Thoracic aorta (tissue), 2 donors: ENCODE results near the gene PDE4B. TPM values are rescaled to one million over a fixed set of nuclear protein-coding genes. Genes with fewer than 3 reads are reported as not detected.
"Not testable (repeated sequence)": the region's sequence is repeated elsewhere in the genome, so short reads cannot be mapped to it uniquely, and the experiment has no call there.

ENCODE experiments used
- ATAC-seq: fragments of 150-250 bp; one replicate; pipeline ENCODE4 v1.8.0; 2017; ENCODE audit warnings: low read depth; ENCODE audit not compliant: insufficient number of reproducible peaks, low FRiP score
- DNase-seq: peaks from one replicate; pipeline ENCODE4 v3.0.0-alpha.2; 2020; ENCODE audit warnings: low spot score
- H3K27ac ChIP-seq, 2 donors: fragments of 200-600 bp; sonication (generic); 1 replicate in 1 of 2; 2 replicates in 1 of 2; pipeline ENCODE4 v1.5.1; 2016; ENCODE audit warnings: mild to moderate bottlenecking in 2 of 2, moderate library complexity in 2 of 2
- H3K27me3 ChIP-seq: fragments of 200-600 bp; sonication (generic); replicated peaks from 2 replicates; pipeline ENCODE4 v1.6.0; 2016; ENCODE audit warnings: mild to moderate bottlenecking; ENCODE audit not compliant: insufficient read depth
- H3K36me3 ChIP-seq: fragments of 200-600 bp; sonication (generic); one replicate; pipeline ENCODE4 v1.5.1; 2016
- H3K4me1 ChIP-seq, 2 donors: fragments of 200-600 bp; sonication (generic); 1 replicate in 1 of 2; 2 replicates in 1 of 2; pipeline versions ENCODE4 v1.5.1 to v1.6.0; 2016; ENCODE audit warnings: low read depth in 2 of 2, mild to moderate bottlenecking in 1 of 2; ENCODE audit not compliant: control insufficient read depth in 1 of 2
- H3K4me3 ChIP-seq: fragments of 200-600 bp; sonication (generic); 2 replicates; pipeline ENCODE4 v1.5.1; 2016; ENCODE audit warnings: mild to moderate bottlenecking
- H3K9me3 ChIP-seq: fragments of 200-600 bp; sonication (generic); 2 replicates; pipeline ENCODE4 v1.5.1; 2016
- total RNA-seq, 2 donors: library from RNA; depleted of rRNA; stranded (reverse); fragments of >200 nt; gene quantifications; one replicate each; pipeline versions ENCODE4 v1.1.0 to v1.2.3, GENCODE V29; 2016
- TF ChIP-seq, protein P1 (sequence below): fragments of 200-600 bp; sonication (generic); IDR thresholded peaks from one replicate; pipeline ENCODE4 v1.5.1; 2019; ENCODE audit warnings: antibody characterized with exemption

The PDE4B gene
- total RNA-seq, 2 donors from 2014 or later = 29.0 to 42.4 TPM

DNA sequence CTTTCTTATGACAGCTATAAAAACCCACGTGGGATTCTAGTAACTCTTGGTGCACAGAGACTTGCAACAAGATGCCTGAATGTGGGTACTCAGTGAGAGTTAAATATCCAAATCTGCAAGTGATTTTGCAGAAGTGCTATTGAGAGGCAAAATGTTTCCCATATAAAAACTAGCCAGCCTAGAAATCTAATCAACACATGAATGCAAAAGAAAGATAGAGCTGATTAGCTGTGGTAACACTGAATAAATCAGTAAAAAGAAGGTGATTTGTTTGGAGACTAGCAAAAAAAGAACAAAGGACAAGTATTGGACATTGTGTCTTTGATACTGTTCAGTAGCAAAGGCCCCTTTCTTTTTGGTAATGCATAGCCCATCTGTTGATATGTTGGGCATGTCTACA lies 527.5 kb downstream of the PDE4B start:
- no peak for ATAC-seq

DNA sequence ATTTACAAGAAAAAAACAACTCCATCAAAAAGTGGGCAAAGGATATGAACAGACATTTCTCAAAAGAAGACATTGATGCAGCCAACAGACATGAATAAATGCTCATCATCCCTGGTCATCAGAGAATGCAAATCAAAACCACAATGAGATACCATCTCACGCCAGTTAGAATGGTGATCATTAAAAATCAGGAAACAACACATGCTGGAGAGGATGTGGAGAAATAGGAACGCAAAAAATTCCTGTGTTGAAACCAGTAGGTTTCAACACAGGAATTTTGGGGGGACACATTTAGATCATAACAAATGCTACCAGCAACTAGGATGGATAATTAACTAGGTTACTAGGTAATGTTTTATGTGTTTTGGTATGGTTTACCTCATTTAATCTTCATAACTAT lies 529.8 kb downstream of the PDE4B start:
- not testable (repeated sequence) for H3K9me3 ChIP-seq, ATAC-seq, H3K36me3 ChIP-seq, DNase-seq, H3K27ac ChIP-seq, H3K4me3 ChIP-seq, H3K27me3 ChIP-seq, H3K4me1 ChIP-seq

More for the DNA sequence above, 527.5 kb downstream of the PDE4B start:
- no peaks in the 10 kb centered on the region for H3K27me3 ChIP-seq
- no peak overlapping the region for H3K27ac ChIP-seq
- no peak for DNase-seq
- TF ChIP-seq, protein P1, sequence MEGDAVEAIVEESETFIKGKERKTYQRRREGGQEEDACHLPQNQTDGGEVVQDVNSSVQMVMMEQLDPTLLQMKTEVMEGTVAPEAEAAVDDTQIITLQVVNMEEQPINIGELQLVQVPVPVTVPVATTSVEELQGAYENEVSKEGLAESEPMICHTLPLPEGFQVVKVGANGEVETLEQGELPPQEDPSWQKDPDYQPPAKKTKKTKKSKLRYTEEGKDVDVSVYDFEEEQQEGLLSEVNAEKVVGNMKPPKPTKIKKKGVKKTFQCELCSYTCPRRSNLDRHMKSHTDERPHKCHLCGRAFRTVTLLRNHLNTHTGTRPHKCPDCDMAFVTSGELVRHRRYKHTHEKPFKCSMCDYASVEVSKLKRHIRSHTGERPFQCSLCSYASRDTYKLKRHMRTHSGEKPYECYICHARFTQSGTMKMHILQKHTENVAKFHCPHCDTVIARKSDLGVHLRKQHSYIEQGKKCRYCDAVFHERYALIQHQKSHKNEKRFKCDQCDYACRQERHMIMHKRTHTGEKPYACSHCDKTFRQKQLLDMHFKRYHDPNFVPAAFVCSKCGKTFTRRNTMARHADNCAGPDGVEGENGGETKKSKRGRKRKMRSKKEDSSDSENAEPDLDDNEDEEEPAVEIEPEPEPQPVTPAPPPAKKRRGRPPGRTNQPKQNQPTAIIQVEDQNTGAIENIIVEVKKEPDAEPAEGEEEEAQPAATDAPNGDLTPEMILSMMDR = no peak
- no peak overlapping the region for H3K4me3 ChIP-seq
- H3K4me1 ChIP-seq = peaks cover 4 to 17% of the 10 kb centered on the region in 2 donors
- no peaks in the 10 kb centered on the region for H3K9me3 ChIP-seq
- H3K36me3 ChIP-seq = no peaks in the 10 kb centered on the region

DNA sequence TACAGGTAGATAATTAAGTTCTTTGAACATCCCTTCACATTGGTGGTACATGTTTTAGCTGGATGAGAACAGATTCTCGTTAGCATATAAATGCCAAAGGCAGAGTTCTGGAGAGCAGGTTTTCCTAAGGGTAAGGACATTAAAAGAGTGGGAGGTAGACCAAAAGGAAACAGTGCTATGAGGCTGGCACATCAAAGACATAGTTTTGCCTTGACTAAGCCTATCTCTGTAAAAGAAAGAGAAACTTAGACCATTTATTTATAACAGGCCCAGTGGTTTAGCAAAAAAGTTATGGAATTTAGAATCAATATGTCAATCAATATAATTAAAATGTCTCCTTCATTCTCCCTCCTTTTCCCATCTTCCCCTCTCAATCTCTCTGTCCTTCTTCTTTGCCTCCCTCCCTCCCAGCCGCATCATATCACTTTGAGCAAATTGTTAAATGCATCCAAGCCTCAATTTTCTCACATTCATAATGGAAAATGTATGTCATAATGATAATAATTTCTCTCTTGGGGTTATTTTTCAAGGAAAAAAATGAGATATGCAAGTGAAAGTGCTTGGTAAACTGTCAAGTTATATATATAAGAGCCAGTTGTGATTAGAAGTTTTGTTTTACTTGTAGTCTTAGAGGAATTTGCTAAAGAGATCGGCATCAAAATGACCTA lies 531.4 kb downstream of the PDE4B start:
- ATAC-seq = no peak
- H3K27me3 ChIP-seq = no peaks in the 10 kb centered on the region
- no peaks in the 10 kb centered on the region for H3K9me3 ChIP-seq
- DNase-seq = no peak
- H3K4me1 ChIP-seq = no peaks in the 10 kb centered on the region
- TF ChIP-seq, protein P1 = no peak
- H3K4me3 ChIP-seq = no peak overlapping the region
- no peak overlapping the region for H3K27ac ChIP-seq
- no peaks in the 10 kb centered on the region for H3K36me3 ChIP-seq

DNA sequence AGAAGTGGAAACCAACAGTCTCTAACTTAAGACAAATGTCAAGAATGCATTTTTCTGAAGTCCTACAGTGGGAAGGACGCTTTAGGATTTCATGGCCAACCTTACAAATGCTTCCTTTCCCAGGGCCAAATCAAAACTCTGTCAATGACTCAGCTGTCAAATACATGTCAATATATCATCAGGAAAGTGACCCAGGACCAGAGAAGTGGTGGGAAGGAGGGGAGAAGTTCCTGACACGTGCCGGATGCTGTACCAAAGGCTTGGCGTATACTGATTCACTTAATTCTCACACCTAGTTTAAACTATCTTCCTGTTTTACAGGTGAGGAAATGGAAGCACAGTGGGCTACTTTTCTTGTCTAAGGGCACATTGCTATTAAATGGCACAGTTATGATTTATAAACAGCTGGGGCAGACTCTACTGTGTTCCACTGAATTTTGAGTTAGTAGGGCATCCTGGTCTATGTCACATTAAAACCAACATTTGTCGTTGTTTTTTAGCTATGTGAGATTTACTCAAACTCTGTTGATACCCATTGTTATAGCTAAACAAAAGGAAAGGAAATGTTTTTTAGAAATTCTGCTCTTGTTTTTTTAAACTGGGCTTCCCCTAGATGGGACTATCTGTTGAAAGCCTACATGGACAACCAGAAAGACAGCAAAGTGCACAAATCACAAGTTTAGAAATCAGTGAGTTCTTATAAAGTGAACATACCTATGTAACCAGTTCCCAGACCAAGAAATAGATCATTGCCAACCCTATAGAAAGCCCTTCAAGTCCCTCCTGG lies 533.1 kb downstream of the PDE4B start:
- ATAC-seq (no peak), DNase-seq (no peak)
- TF ChIP-seq, protein P1 = no peak

DNA sequence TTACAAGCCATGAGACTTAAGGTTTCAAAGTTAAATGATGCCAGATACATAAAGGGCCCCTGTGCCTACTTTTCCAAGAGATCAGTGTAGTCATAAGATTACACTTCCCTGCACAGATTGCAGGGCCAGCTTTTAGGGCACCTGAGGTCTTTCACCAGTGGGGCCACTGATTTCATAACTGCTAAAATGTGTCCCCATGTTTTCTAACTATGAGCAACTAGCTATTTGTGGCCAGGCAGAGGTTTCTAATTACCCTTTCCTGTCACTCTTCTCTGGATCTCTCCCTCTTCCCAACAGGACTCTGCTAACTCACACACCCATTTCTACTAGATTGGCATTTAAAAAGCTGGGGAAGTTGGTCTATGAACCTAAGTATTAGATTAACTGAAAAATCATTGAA lies 534.2 kb downstream of the PDE4B start:
- ATAC-seq (no peak), DNase-seq (no peak)
- no peaks in the 10 kb centered on the region for H3K9me3 ChIP-seq
- no peaks in the 10 kb centered on the region for H3K36me3 ChIP-seq
- H3K27ac ChIP-seq = no peak overlapping the region
- H3K4me3 ChIP-seq = no peak overlapping the region
- peaks cover 0 to 11% of the 10 kb centered on the region in 2 donors for H3K4me1 ChIP-seq
- no peaks in the 10 kb centered on the region for H3K27me3 ChIP-seq
- TF ChIP-seq, protein P1 = no peak

More for the DNA sequence above, 533.1 kb downstream of the PDE4B start:
- Histone ChIP-seq H3K9me3 (no peaks in the 10 kb centered on the region), H3K27me3 (no peaks in the 10 kb centered on the region), H3K4me3 (no peak overlapping the region), H3K27ac (no peak overlapping the region), H3K4me1 (peaks cover 0 to under 1% of the 10 kb centered on the region in 2 donors), H3K36me3 (no peaks in the 10 kb centered on the region)
